GM12874 (cell line): ENCODE data around the gene KRT24.

Experiments used
- CTCF ChIP-seq: IDR thresholded peaks from 2 replicates; pipeline ENCODE4 v1.5.1; 2011; ENCODE audit warnings: low read depth, mild to moderate bottlenecking, control low read depth, low read length, moderate library complexity; ENCODE audit not compliant: insufficient read depth

The KRT24 gene

GRCh38 chr17:40672654-40673053 lies 30.9 kb downstream of the KRT24 start:
- TF ChIP-seq CTCF = no peak

DNA sequence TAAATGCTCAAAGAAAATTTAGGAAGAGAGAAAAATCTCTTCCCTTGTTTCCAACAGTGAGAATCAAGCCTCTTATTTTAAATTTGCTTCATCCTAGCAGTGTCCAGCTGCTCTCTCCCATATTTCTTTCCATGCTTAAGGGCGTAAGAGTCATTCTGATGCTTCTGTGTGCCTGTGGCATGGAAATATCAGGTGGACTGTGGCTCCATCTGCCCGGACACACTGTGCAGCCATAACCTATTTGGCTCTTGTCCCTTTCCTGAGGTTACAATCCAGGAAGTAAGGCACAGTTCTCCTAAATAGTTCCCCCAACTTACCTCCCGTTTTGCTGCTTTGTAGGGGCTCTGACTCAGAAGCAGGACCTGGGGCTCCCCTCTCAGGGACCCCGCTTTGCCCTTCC lies 32.3 kb downstream of the KRT24 start:
- no peak for TF ChIP-seq CTCF

DNA sequence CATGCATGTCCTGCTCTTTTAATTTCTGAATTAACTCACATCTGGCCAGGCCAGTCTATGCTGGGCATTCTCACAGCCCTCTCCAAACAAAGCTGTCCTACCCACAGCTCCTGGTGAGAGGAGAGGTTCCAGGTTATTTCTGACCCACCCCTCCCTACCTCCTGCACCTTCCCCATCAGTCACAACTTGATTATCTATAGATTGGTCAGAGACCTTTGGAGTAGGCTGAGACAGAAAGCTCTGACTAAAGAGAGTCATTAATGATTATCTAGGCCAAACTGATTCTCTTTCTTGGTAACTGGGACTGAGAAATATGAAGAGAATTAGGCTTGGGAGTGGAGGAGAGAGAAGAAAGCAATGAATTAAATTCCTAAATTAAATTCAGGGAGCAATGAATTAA lies 37.2 kb downstream of the KRT24 start:
- no peak for TF ChIP-seq CTCF

- no peak for TF ChIP-seq CTCF
These were observed 38.8 kb downstream of the KRT24 start, which contains the start of gene KRT222 for GRCh38 chr17:40664582-40665333. TSS of gene KRT222 (minus strand) at chr17:40665177. CDS start at chr17:40665099, 78 bp downstream.

DNA sequence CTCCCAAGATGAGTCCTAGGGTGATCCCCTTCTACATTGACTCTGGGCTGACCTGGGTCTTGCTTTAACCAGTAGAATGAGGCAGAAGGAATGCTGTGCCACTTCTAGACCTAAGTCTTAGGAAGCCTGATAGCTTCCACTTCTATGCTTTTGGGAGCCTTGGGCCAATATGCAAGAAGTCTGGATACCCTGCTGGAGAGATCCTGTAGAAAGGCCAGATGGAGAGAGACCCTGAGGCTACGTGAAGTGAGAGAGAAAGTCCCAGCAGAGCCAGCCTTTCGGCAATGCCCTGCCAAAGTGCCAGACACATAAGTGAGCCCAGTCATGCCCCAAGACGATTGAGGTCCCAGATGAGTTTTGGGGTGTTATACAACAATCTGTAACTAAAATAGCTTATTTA lies 40.3 kb downstream of the KRT24 start:
- no peak for TF ChIP-seq CTCF

- no peak for TF ChIP-seq CTCF
These were observed 43.6 kb downstream of the KRT24 start for GRCh38 chr17:40659911-40660310.

DNA sequence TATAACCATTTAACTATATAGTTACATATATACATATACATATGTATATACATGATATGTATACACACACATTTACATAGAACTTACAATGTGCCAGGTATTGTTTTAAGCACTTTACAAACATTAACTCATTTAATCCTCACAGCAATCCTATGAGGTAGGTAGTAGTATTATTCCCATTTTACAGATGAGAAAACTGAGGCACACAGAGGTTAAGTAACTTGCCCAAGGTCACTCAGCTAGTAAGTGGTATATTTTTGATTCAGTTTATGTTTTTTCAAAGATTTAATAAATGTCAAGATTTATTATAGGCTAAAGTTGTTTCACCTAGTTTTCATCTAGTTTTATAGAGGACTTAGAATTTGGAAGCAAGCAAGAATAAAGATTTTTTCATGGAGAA lies 45.2 kb downstream of the KRT24 start:
- TF ChIP-seq CTCF = no peak
